Urothelium cell line (cell line): ENCODE data around the gene GABRB1.
A peak's percentile ranks its signal among the peaks of the same experiment; 100 is the strongest.

Source experiments
- DNase-seq: peaks from one replicate; pipeline ENCODE4 v3.0.0; 2011; ENCODE audit warnings: low spot score, mixed read lengths
- FAIRE-seq: peaks from 2 replicates; lab custom pipeline; 2011; peaks lifted over from hg19 to GRCh38; lab: Jason Lieb, UNC

The GABRB1 gene

GRCh38 chr4:47031011-47031678 lies at the start of gene GABRB1:
Gene GABRB1 (plus strand): TSS chr4:47031567.
- DNase-seq (peak; percentile 72), FAIRE-seq (peak; percentile 55)

GRCh38 chr4:46984781-46985180 lies 46.6 kb upstream of the GABRB1 start:
- no peak for FAIRE-seq
- no peak for DNase-seq

GRCh38 chr4:46986922-46987638 lies 44.3 kb upstream of the GABRB1 start:
- no peak for FAIRE-seq
- DNase-seq, result no peak

GRCh38 chr4:46992338-46992737 lies 39.0 kb upstream of the GABRB1 start:
- no peak for FAIRE-seq
- no peak for DNase-seq

- peak; percentile 74 for FAIRE-seq
- DNase-seq, result peak; percentile 46
Measured at GRCh38 chr4:46993075-46994006, 38.0 kb upstream of the GABRB1 start, which contains the start of gene GABRA4. Gene GABRA4 (minus strand): TSS chr4:46993581. CDS start chr4:46993424, 157 bp downstream.

GRCh38 chr4:46994007-46994405 lies 37.4 kb upstream of the GABRB1 start:
- DNase-seq (peak; percentile 21), FAIRE-seq (no peak)

- FAIRE-seq (no peak), DNase-seq (no peak)
Measured at GRCh38 chr4:46999566-46999965, 31.8 kb upstream of the GABRB1 start.

GRCh38 chr4:47000406-47000805 lies 31.0 kb upstream of the GABRB1 start:
- DNase-seq (no peak), FAIRE-seq (no peak)

- FAIRE-seq (no peak), DNase-seq (peak; percentile 30)
Measured at GRCh38 chr4:47002580-47002979, 28.8 kb upstream of the GABRB1 start.

- no peak for FAIRE-seq
Measured at GRCh38 chr4:47010347-47010911, 20.9 kb upstream of the GABRB1 start.

GRCh38 chr4:47010912-47011446 lies 20.4 kb upstream of the GABRB1 start:
- no peak for DNase-seq

More at GRCh38 chr4:47010347-47010911, 20.9 kb upstream of the GABRB1 start:
- no peak for DNase-seq

GRCh38 chr4:47012676-47013075 lies 18.7 kb upstream of the GABRB1 start:
- no peak for FAIRE-seq

More at GRCh38 chr4:47010912-47011446, 20.4 kb upstream of the GABRB1 start:
- FAIRE-seq, result no peak

GRCh38 chr4:47013373-47013772 lies 18.0 kb upstream of the GABRB1 start:
- DNase-seq (no peak), FAIRE-seq (no peak)

More at GRCh38 chr4:47012676-47013075, 18.7 kb upstream of the GABRB1 start:
- DNase-seq, result no peak

GRCh38 chr4:47017081-47017480 lies 14.3 kb upstream of the GABRB1 start:
- DNase-seq (no peak), FAIRE-seq (no peak)

GRCh38 chr4:47017494-47017893 lies 13.9 kb upstream of the GABRB1 start:
- no peak for FAIRE-seq

GRCh38 chr4:47031751-47032404 lies 511 bp downstream of the GABRB1 start:
- FAIRE-seq (peak; percentile 48), DNase-seq (peak; percentile 25)

More at GRCh38 chr4:47017494-47017893, 13.9 kb upstream of the GABRB1 start:
- DNase-seq, result no peak

GRCh38 chr4:47032405-47033106 lies 1.2 kb downstream of the GABRB1 start:
- FAIRE-seq (peak; percentile 92), DNase-seq (peak; percentile 87)

- no peak for DNase-seq
- FAIRE-seq, result no peak
Measured at GRCh38 chr4:47038263-47038662, 6.9 kb downstream of the GABRB1 start.

GRCh38 chr4:47040828-47041227 lies 9.5 kb downstream of the GABRB1 start:
- DNase-seq (no peak), FAIRE-seq (no peak)
